Posterior vena cava (tissue), 2 donors: ENCODE results near the gene TMEM273. TPM values are rescaled to one million over a fixed set of nuclear protein-coding genes. Genes with fewer than 3 reads are reported as not detected.

ENCODE experiments used
- DNase-seq: peaks from one replicate; pipeline ENCODE4 v3.0.0-alpha.2; 2020; ENCODE audit warnings: low spot score
- intact Hi-C, 2 donors: fragments of 100-400 bp; cut with DNase I; formaldehyde crosslinking; loops; one replicate each; pipeline versions ENCODE4 v1.14.1 to v1.14.2; 2022 to 2023
- total RNA-seq, 2 donors: library from RNA; stranded (reverse); fragmentation: NEBNext Ultra II Directional; extraction: Animal tissue kit (Norgen Biotek cat#: 25700); gene quantifications; one replicate each; pipeline ENCODE4 v1.2.1, GENCODE V29; 2021
- donor health status: DM: yes; HTN: yes; CAD: no.
- donor health status: DM: yes; HTN: yes; CAD: no.

The TMEM273 gene
- total RNA-seq, 2 donors from 2014 or later = 17.0 to 26.1 TPM

DNA sequence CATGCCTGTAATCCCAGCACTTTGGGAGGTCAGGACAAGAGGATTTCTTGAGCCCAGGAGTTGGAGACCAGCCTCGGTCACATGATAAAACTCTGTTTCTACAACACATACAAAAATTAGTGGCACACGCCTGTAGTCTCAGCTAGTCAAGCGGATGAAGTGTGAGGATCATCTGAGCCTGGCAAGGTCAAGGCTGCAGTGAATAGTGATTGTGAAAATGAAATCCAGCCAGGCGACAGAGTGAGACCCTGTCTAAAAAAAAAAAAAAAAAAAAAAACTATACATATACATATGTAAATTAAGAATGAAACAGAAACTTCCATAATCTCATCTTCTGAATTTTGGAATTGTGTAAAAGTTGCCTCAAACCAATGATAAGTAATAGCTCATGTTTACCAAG lies 36.2 kb downstream of the TMEM273 start:
- no peak for DNase-seq
- intact Hi-C loops = no loop called here

DNA sequence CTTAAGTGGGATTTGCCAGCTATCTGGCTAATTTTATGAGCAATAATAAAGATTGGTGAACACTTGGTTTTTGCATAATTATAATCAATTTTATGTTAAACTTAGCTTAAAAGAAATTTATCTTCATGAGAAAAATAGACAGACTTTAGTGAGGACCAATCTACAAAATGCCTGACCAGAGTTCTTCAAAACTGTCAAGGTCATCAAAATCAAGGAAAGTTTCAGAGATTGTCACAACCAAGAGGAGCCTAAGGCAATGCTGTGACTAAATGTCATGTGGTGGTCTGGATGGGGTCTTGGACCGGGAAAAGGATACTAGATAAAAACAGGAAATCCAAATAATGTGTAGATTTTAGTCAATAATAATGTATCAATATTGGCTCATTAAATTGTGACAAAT lies 36.7 kb downstream of the TMEM273 start:
- no peak for DNase-seq
- intact Hi-C loops = no loop called here

DNA sequence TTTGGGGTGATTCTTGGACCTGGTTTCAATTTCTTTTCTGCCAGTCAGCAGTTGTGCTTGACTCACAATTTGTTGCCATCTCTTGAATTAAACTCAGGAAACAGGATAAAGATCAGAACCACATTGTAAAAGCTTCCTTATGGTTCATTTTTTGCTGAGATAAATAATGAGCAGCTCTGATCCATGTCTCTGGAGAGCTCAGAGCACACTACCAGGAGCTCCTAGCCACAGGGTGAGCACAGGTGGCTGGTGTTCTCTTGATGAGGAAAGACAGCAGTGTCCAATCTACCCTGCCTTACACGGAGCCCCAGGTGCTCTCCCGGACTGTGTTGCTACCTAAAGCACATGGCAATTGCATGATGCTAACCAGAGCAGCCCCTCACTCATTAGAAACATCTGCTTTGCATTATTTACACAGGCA lies 37.2 kb downstream of the TMEM273 start:
- intact Hi-C loops = no loop called here
- DNase-seq = no peak

DNA sequence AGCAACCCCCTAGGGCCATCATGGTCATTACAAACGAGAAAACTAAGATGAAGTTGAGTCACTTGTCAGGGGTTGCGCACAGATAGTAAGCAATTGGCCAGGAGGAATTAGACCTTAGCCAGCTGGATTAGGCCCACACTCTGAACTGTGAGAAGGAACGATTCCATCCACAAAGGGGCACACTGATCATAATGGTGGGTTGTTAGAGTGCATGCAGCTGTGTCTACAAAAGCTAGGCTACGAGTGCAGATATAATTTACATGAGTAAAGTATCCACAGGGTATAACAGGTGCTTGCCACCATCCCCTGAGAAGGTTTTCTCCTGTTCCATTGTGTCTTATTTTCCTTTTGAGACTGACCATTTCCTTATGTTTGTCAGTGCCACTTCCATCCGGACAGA lies 37.8 kb downstream of the TMEM273 start:
- DNase-seq = no peak
- intact Hi-C loops = no loop called here

DNA sequence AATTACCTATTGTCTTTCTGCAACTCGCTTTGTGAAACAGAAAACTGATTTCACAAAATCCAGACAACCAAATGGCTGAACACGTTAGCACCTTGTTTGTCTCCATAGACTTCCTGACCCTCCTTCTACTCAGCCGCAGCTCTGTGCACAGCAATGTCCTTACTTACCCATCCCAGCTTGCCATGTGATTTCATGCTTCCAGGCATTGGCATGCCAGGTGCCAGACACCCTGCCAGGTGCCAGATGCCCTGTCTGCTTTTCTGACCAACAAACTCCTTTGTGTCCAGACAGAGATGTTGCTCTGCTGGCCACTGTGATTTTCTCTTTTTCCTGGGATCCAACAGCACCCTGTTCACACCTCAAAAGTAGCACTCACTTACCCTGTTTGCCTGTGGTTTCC lies 38.3 kb downstream of the TMEM273 start:
- DNase-seq = no peak
- intact Hi-C loops = no loop called here

DNA sequence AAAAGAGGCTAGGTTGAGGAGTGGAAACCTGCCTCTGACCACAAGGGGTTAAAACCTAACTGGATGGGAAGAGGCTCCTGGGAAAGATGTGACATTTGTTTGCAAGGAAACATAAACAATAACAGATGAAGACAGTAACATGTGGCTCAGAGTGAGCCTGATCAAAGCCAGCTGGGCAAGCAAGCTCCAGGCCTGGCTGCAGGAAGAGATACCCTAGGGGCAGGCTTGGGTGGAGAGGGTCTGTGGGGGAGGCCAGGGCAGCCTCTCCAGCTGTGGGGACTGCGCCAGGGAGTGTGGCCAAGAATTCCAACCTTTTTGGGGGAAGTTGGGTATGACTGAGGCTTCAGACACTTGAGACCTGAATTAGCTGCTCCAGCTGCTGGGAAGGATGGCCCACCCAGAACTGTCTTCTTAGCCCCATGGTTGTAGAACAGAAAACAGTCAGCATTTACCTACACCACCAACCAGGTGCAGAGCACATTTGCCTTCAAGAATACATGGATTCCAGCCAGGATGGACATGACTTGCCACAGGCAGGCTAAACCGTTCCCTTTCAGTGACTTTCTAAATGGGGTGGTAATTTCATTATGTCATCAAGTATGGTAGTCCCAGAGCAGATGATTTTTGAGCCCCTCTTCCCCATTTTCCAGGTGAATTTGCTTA lies 44.0 kb downstream of the TMEM273 start:
- intact Hi-C loops = no loop called here
- no peak for DNase-seq

DNA sequence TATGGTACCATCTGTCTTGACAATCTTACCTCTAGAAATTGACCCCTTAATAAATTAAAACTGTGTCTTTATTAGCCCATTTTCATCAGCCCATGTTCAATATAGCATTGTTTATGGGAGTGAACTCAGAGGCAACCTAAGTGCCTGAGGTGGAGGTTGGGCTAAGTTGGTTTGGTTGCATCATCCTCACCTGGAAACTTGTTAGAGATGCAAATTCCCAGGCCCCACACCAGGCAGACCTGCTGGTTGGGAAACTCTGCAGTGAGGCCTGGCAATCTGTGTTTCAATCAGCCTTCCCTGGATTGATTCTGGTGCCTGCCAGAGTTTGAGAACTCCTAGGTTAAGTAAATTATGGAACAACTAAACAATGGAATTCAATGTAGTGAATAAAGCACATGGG lies 44.9 kb downstream of the TMEM273 start:
- intact Hi-C loops = no loop called here
- no peak for DNase-seq

DNA sequence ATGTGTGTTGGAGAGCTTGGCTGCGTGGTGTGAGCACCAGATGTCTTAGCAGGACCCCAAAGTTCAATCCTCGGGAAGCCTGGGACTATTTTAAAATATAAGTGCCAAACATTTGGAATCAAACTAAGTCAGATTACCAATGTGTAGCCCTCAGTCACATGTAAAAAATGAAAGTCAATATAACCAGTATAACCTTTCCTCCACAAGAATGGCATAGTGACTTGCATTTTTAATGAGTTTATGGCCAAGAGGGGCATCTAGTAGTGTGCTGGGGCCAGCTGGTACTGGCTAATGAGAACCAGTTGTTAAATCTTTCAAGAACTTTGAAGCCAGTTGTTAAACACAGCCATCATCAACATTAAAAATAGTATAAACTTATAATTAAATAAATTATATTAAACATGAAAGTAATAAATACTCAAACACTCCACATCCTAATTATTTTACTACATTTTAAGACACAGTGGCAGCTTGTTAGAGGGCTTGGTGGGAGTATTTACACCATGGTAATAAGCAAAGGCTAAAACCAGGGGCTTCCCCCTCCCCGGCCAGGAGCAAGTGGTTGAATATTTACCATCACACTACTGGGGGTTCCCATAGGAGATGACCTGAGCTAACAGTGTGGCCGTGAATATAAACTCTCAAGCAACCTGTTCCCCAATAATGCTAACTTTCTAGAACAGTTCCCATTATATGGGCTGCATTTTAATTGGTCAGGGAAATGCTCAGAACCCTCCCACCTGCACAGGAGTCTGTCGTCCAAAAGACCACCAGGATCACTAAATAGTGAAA lies 46.5 kb downstream of the TMEM273 start:
- no peak for DNase-seq
- intact Hi-C loops = no loop called here

DNA sequence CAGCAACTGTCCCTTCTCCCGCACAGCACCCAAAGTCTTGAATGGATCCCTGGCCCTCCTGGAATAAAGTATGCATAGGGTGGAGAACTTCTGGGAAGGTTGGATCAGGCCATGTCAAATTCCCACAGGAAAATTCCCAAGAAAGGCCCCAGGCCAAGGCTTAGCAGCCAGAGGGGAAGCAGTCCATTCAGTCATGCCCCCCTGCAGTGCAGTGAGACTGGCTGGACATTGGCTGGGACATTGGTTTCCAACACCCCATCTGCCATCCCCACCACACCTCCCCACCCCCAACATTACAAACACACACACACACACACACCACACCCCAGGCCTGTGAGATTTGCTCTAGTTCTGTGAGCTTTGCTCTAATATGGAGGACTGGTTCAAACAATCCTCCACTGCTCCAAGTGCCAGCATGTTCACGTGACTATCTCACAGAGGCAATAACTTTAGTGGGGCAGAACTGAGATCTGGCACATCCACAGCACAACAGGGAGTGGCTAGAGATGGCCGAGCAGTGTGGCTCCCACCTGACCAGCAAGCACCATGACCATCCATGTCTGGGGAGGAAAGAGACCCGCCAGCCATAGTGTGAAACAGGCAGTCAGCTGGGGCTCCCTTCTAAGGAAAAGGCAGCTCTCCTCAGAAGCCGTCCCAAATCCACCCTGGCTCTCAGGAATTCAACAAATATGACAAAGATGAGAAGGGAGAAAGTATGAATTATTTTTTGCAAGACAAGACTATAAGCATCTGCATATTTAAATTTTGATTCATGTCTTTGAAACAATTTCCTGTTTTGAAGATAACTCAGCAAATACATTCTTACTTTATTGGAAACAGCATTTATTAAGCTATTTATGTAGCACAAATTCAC lies 47.6 kb downstream of the TMEM273 start:
- intact Hi-C loops = no loop called here
- no peak for DNase-seq

DNA sequence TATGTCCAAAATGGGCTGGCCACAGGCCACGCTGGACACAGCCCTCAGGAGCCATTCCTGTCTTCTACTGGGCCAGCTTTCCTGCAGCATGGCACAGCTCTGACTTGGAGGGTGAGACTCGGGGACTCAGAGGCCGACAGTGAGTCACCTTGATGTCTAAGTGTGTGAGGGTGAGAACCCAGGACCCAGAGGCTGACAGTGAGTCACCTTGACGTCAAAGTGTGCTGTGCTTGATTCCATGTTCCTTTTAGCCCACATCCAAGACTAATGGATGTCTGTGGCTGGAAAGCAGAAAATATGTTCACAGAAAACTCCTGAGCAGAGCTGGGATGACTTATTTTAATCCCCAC lies 48.4 kb downstream of the TMEM273 start:
- intact Hi-C loops = no loop called here

DNA sequence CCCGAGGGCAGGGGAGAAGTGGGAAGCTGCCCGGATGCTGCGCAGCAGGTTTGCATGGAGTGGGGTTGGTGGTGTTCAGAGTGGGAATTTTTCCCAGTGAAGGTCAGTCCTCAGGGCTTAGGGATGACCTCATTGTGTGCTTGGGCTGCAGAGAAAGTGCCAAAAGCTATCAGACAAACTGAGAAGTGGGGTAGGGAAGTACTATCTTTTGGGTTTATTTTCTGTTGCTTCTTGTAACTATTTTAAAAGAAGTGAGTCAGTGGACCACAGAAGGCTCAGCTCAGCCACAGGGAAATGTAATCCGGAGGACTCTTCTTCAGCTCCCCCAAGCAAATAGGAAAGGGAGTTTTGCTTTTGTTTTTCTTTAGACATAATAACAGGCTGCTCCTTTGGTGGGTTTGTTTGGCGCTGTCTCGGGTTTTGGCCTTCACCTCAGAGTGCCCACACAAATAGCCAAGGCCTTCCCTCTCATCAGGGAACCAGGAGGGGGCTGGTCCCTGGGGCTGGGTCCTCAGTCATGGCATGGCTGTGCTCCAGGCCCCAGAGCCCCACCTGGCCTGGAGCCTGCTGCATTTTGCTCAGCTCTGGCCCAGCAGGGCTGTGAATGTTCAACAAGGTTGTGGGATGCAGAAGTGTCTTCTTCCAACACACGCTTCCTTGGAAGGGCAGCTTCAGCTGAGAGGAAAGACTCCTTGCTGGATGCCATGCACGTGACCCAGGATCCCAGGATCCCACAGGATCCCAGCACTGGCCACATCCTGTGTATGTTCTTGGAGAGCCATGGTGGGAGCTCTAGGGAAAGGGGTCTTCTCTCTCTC lies 49.0 kb downstream of the TMEM273 start:
- intact Hi-C loops = no loop called here

More for the DNA sequence above, 48.4 kb downstream of the TMEM273 start:
- no peak for DNase-seq

DNA sequence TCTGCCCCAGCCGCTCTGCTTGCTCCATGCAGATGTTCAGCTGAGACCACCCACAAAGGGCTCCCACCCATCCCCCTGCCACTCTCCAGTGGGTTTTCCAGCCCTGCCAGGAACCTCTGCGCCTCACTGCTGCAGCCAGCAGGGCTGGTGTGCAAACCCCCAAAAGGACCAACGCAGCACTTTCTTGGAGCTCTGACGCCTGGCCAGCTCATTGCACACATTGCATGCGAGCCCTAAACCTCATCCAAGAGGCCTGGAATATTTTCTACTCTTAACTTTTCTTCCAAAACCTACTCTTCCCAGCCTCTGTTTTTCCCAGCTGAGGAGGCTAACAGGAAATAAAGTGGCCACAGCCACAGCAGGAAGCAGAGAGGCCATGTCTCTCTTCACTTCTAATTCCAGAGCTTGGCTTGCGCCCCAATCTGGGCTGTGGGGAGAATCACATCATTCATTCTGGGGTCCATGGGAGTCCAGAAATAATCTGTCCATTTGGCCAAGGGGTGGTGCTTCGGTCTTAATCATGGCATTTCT lies 49.8 kb downstream of the TMEM273 start:
- intact Hi-C loops = no loop called here

More for the DNA sequence above, 49.0 kb downstream of the TMEM273 start:
- no peak for DNase-seq

DNA sequence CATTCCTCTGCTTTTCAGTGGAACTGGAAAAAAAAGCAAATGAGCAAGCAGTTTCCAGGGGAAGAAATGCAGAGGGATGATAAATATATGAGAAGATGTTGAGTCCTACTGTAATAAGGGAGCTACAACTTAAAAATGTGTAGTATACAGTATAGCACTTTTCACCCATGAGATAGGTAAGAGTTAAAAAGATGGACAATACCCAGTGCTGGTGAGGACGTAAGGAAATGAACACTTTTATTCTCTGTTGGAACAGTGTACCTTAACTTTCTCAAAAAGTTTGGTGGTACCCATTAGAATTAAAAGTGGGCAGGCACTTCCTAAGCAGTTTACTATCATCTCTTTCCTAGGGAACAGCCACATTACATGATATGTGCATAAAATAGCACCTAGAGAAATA lies 51.7 kb downstream of the TMEM273 start:
- intact Hi-C loops = no loop called here
- DNase-seq = no peak

More for the DNA sequence above, 49.8 kb downstream of the TMEM273 start:
- DNase-seq = no peak

DNA sequence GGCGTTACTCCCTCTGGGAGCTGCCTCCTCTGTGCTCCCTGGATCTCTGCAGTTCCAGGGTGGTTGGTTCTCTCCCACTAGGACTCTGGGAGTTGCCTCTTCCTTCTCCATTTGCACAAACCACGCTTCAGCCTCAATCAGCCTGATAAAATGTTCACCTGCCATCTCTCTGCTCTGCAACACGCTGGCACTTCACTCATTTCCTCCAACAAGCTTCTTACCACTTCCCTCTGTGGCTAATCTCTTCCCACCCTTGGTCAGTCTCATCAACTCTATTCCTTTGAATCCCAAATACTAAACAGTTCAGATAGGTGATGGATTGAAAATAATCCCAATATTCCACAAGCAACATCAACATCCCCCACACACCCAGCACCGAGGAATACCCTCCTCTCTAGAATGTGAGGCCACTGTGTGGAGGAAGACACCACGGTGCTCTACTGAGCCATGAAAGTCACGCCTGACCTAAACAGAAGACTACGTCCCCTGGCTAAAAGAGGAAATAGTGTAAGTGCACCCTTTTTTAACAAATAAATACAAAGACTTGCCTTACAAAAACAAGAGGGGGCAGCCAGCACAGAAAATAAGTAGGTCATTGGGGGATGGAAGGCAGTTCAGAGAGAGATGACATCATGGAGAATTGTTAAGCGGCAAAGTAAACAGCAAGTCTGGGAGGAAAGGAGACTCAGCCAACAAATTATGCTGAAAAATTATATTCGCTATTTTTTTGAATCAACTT lies 52.4 kb downstream of the TMEM273 start:
- intact Hi-C loops = no loop called here
- DNase-seq = no peak

DNA sequence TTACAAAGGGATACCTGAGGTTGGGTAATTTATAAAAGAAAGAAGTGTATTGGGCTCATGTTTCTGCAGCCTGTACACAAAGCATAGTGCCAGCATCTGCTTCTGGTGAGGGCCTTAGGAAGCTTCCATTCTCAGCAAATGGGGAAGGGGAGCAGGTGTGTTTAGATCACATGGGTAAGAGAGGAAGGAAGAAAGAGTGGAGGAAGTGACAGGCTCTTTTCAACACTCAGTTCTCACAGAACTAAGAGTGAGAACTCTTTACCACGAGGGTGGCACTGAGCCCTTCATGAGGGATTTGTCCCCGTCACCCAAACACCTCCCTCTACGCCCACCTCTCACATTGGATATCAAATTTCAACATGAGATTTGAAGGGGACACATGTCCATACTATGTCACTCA lies 53.9 kb downstream of the TMEM273 start:
- no peak for DNase-seq
- intact Hi-C loops = no loop called here

DNA sequence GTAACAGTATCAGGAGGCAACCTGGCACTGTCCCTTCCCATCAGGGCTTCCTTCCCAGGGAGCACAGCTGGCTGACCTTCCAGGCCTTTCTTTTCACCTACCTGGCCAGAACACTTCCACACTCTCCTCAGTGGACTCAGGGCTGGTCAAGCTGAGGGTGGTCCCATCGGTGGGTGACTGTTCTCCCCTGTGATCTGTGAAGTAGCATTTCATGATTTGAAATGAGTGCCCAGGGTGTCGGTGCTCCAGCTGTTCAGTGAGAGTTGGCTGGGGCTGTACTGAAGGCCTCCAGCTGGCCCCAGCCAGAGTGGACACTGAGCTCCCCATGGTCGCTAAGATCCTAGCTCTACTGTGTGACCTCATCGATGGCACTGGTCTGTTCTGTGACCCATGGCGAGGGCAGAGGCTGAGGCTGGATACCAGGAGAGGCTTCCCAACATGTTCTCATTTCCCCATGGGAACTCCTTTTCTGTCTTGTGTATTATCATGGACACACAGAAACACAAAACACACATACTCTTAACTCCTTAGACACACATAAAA lies 54.4 kb downstream of the TMEM273 start, which contains the start of gene FAM170B:
TSS of gene FAM170B (minus strand) at position 316 of the 543 bp plus-strand sequence. CDS start at position 213, 103 bp downstream.
- no peak for DNase-seq
- intact Hi-C loops = no loop called here

DNA sequence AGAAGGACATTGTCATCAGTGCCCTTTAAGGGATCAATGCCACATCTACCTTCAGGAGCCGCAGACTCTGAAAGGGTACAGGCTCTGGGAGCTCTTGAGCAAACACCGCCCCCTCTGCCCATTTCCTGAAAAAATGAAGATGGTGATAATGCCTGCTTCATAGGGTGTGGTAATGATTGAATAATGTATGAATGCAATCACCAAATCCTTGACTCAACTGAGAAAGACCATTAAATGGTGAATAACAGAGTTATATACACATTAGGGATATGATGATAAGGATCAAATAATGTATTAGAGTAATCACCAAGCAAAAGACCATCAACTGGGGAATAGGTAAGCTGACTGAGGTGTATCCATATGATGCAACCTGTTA lies 55.8 kb downstream of the TMEM273 start:
- no peak for DNase-seq
- intact Hi-C loops = no loop called here
